Measurements from ENCODE around the gene PJVK. TPM values are rescaled to one million over a fixed set of nuclear protein-coding genes. Genes with fewer than 3 reads are reported as not detected.

The PJVK gene
- total RNA-seq, 1 experiment from 2014 or later: 2.6 TPM

- Histone ChIP-seq H3K9me2 (ENCODE audit: insufficient read depth) (no peaks in the 10 kb centered on the region), H3K36me3 (ENCODE audit: control insufficient read depth in 1 of 2, insufficient read depth in 2 of 2, low read length in 2 of 2) (peaks cover 18 to 24% of the 10 kb centered on the region in 2 experiments; a peak in 3 of 4 replicates), H3K79me2 (ENCODE audit: insufficient read depth, low read length) (no peaks in the 10 kb centered on the region), H3K27ac (ENCODE audit: low read depth, low read length) (no peak overlapping the region), H3K9me3 (ENCODE audit: control insufficient read depth in 1 of 2, insufficient read depth in 1 of 2, low read depth in 1 of 2, low read length in 2 of 2) (no peaks in the 10 kb centered on the region), H3K4me2 (ENCODE audit: low read length) (no peak overlapping the region), H3K4me1 (ENCODE audit: control insufficient read depth in 1 of 2, insufficient read depth in 2 of 2, low read length in 2 of 2) (no peaks in the 10 kb centered on the region), H3K27me3 (ENCODE audit: insufficient read depth, low read length) (no peaks in the 10 kb centered on the region), H3K9ac (ENCODE audit: low read length) (no peak overlapping the region), H3K4me3 (replicated peaks in 1 of 2; ENCODE audit: low read depth in 1 of 2, low read length in 2 of 2) (no peak overlapping the region), H4K20me1 (ENCODE audit: insufficient read depth) (no peaks in the 10 kb centered on the region), H2AFZ (ENCODE audit: low read depth, low read length, poor library complexity, severe bottlenecking) (no peak overlapping the region)
- POLR2A ChIA-PET: interaction anchor here (1.3 kb wide), 1 partner anchor 10 kb away, joined by 3 read pairs; no protein-coding TSS in a partner anchor
- CTCF ChIA-PET: no interaction called here
- intact Hi-C loops (cut with micrococcal nuclease): loop anchor here (10.0 kb wide), 1 partner anchor 1019 kb away; no protein-coding TSS in a partner anchor
- RAD21 ChIA-PET (ENCODE audit: low non-redundant PET in 1 of 2, low total read pairs in 2 of 2, uncharacterized antibody in 2 of 2, unreplicated experiment in 2 of 2): no interaction called here
- BruUV-seq (replicated peaks): no TSS peak
- no peak for DNase-seq (ENCODE audit: low read depth, low spot score)
- ATAC-seq: no peak
- no peak for TF ChIP-seq ZNF274 (IDR thresholded peaks at IDR 0.05; ENCODE audit: low read depth, low read length)
- TF ChIP-seq CTCF (IDR thresholded peaks at IDR 0.05 in 2 of 3, conservative IDR thresholded peaks at IDR 0.05 in 1 of 3; ENCODE audit: borderline replicate concordance in 1 of 3, insufficient read depth in 1 of 3, low read depth in 2 of 3, low read length in 2 of 3): no peak
- TF ChIP-seq ZFX (IDR thresholded peaks at IDR 0.05): no peak
- no peak for TF ChIP-seq POLR2AphosphoS5 (IDR thresholded peaks at IDR 0.05; ENCODE audit: low read depth, low read length)
- no peak for TF ChIP-seq CBX3 (IDR thresholded peaks at IDR 0.05; ENCODE audit: low read depth)
- no peak for TF ChIP-seq POLR2A (IDR thresholded peaks at IDR 0.05; ENCODE audit: borderline replicate concordance, extremely low read depth, insufficient read depth, insufficient read length)
- TF ChIP-seq YY1 (IDR thresholded peaks at IDR 0.05; ENCODE audit: extremely low read depth, insufficient replicate concordance, low read depth, low read length): no peak
- no peak for TF ChIP-seq TCF7L2 (IDR thresholded peaks at IDR 0.05; ENCODE audit: borderline replicate concordance, extremely low read depth, insufficient read depth, insufficient read length)
- TF ChIP-seq RAD21 (IDR thresholded peaks at IDR 0.05; ENCODE audit: low read depth): no peak
- no peak for TF ChIP-seq SP1 (IDR thresholded peaks at IDR 0.05; ENCODE audit: low read depth)
- no peak for TF ChIP-seq ATF3 (IDR thresholded peaks at IDR 0.05)
- no peak for TF ChIP-seq ELF1 (IDR thresholded peaks at IDR 0.05; ENCODE audit: borderline replicate concordance, low read depth)
- no peak for TF ChIP-seq EZH2 (IDR thresholded peaks at IDR 0.05)
- TF ChIP-seq SRF (IDR thresholded peaks at IDR 0.05; ENCODE audit: low read depth): no peak
These were observed 44.9 kb downstream of the PJVK start for GRCh38 chr2:178496049-178496448.
